T-helper 2 cell treated with Interferon-gamma antibody and Interleukin-4, amounts not matched to agents 5 μg/mL and 100 μg/mL, for 36 hours (primary cell): Measurements from ENCODE around the gene CCDC57.
"Not testable (repeated sequence)": the region's sequence is repeated elsewhere in the genome, so short reads cannot be mapped to it uniquely, and the experiment has no call there.

Source experiments
- DNase-seq: peaks from one replicate; pipeline ENCODE4 v3.0.0; 2021; ENCODE audit warnings: low spot score
- H3K27ac Mint-ChIP-seq: one replicate; pipeline ENCODE4 v1.8.0; 2021; ENCODE audit warnings: mild to moderate bottlenecking, mixed read lengths
- H3K27me3 Mint-ChIP-seq: one replicate; pipeline ENCODE4 v1.8.0; 2021; ENCODE audit warnings: low read depth, mixed read lengths
- H3K36me3 Mint-ChIP-seq: one replicate; pipeline ENCODE4 v1.8.0; 2021; ENCODE audit warnings: low read depth, mixed read lengths
- H3K4me1 Mint-ChIP-seq: one replicate; pipeline ENCODE4 v1.8.0; 2021; ENCODE audit warnings: low read depth, mixed read lengths
- H3K4me3 Mint-ChIP-seq: one replicate; pipeline ENCODE4 v1.8.0; 2022; ENCODE audit warnings: mild to moderate bottlenecking, moderate library complexity, mixed read lengths
- H3K9me3 Mint-ChIP-seq: one replicate; pipeline ENCODE4 v1.8.0; 2021; ENCODE audit warnings: mixed read lengths

CCDC57 gene

GRCh38 chr17:82152556-82153294 lies 59.9 kb downstream of the CCDC57 start:
- no peak for DNase-seq
- Mint-ChIP-seq H3K9me3 (no peaks in the 10 kb centered on the region), H3K27me3 (no peaks in the 10 kb centered on the region), H3K4me3 (no peak overlapping the region), H3K4me1 (peaks cover 9% of the 10 kb centered on the region), H3K27ac (no peak overlapping the region), H3K36me3 (peaks cover 2% of the 10 kb centered on the region)

GRCh38 chr17:82152114-82152513 lies 60.5 kb downstream of the CCDC57 start:
- H3K4me3 Mint-ChIP-seq: no peak overlapping the region
- peaks cover 9% of the 10 kb centered on the region for H3K4me1 Mint-ChIP-seq
- peaks cover 4% of the 10 kb centered on the region for H3K36me3 Mint-ChIP-seq
- H3K27ac Mint-ChIP-seq: no peak overlapping the region
- no peaks in the 10 kb centered on the region for H3K9me3 Mint-ChIP-seq
- DNase-seq: no peak
- no peaks in the 10 kb centered on the region for H3K27me3 Mint-ChIP-seq

- Mint-ChIP-seq H3K36me3 (peaks cover 8% of the 10 kb centered on the region), H3K27ac (no peak overlapping the region), H3K9me3 (no peaks in the 10 kb centered on the region), H3K4me1 (peaks cover 9% of the 10 kb centered on the region), H3K4me3 (no peak overlapping the region), H3K27me3 (no peaks in the 10 kb centered on the region)
- no peak for DNase-seq
Measured at GRCh38 chr17:82151106-82151957, 61.3 kb downstream of the CCDC57 start.

GRCh38 chr17:82149401-82150099 lies 63.1 kb downstream of the CCDC57 start:
- no peak for DNase-seq
- Mint-ChIP-seq H3K36me3 (peaks cover 8% of the 10 kb centered on the region), H3K4me3 (no peak overlapping the region), H3K27ac (no peak overlapping the region), H3K9me3 (no peaks in the 10 kb centered on the region), H3K27me3 (no peaks in the 10 kb centered on the region), H3K4me1 (peaks cover 7% of the 10 kb centered on the region)

- no peak overlapping the region for H3K4me3 Mint-ChIP-seq
- H3K9me3 Mint-ChIP-seq: no peaks in the 10 kb centered on the region
- no peak overlapping the region for H3K27ac Mint-ChIP-seq
- no peak for DNase-seq
- peaks cover 5% of the 10 kb centered on the region for H3K4me1 Mint-ChIP-seq
- H3K36me3 Mint-ChIP-seq: peaks cover 8% of the 10 kb centered on the region
- H3K27me3 Mint-ChIP-seq: no peaks in the 10 kb centered on the region
Measured at GRCh38 chr17:82148997-82149396, 63.6 kb downstream of the CCDC57 start.

GRCh38 chr17:82148011-82148410 lies 64.6 kb downstream of the CCDC57 start:
- Mint-ChIP-seq H3K36me3 (peaks cover 8% of the 10 kb centered on the region), H3K4me3 (no peak overlapping the region), H3K4me1 (no peaks in the 10 kb centered on the region), H3K27ac (no peak overlapping the region), H3K27me3 (no peaks in the 10 kb centered on the region), H3K9me3 (no peaks in the 10 kb centered on the region)
- no peak for DNase-seq

GRCh38 chr17:82146663-82147654 lies 65.7 kb downstream of the CCDC57 start:
- H3K27me3 Mint-ChIP-seq: no peaks in the 10 kb centered on the region
- H3K27ac Mint-ChIP-seq: no peak overlapping the region
- no peak for DNase-seq
- no peak overlapping the region for H3K4me3 Mint-ChIP-seq
- no peaks in the 10 kb centered on the region for H3K4me1 Mint-ChIP-seq
- peaks cover 8% of the 10 kb centered on the region for H3K36me3 Mint-ChIP-seq
- no peaks in the 10 kb centered on the region for H3K9me3 Mint-ChIP-seq

- Mint-ChIP-seq H3K27me3 (no peaks in the 10 kb centered on the region), H3K27ac (no peak overlapping the region), H3K4me3 (no peak overlapping the region), H3K4me1 (no peaks in the 10 kb centered on the region), H3K36me3 (peaks cover 8% of the 10 kb centered on the region), H3K9me3 (no peaks in the 10 kb centered on the region)
- DNase-seq: no peak
Measured at GRCh38 chr17:82145550-82146155, 67.0 kb downstream of the CCDC57 start.

- no peak for DNase-seq
- Mint-ChIP-seq H3K27ac (no peak overlapping the region), H3K4me1 (no peaks in the 10 kb centered on the region), H3K36me3 (peaks cover 8% of the 10 kb centered on the region), H3K4me3 (no peak overlapping the region), H3K27me3 (no peaks in the 10 kb centered on the region), H3K9me3 (no peaks in the 10 kb centered on the region)
Measured at GRCh38 chr17:82143333-82143732, 69.3 kb downstream of the CCDC57 start.

GRCh38 chr17:82139961-82140360 lies 72.7 kb downstream of the CCDC57 start:
- H3K27me3 Mint-ChIP-seq, DNase-seq, H3K36me3 Mint-ChIP-seq, H3K4me3 Mint-ChIP-seq, H3K27ac Mint-ChIP-seq, H3K9me3 Mint-ChIP-seq, H3K4me1 Mint-ChIP-seq: not testable (repeated sequence)

- H3K9me3 Mint-ChIP-seq: no peaks in the 10 kb centered on the region
- H3K27ac Mint-ChIP-seq: no peak overlapping the region
- no peak for DNase-seq
- no peaks in the 10 kb centered on the region for H3K4me1 Mint-ChIP-seq
- H3K4me3 Mint-ChIP-seq: no peak overlapping the region
- H3K27me3 Mint-ChIP-seq: no peaks in the 10 kb centered on the region
- no peaks in the 10 kb centered on the region for H3K36me3 Mint-ChIP-seq
Measured at GRCh38 chr17:82138511-82138992, 74.1 kb downstream of the CCDC57 start.

GRCh38 chr17:82134101-82134500 lies 78.5 kb downstream of the CCDC57 start:
- DNase-seq: no peak
- H3K27me3 Mint-ChIP-seq: no peaks in the 10 kb centered on the region
- H3K4me1 Mint-ChIP-seq: no peaks in the 10 kb centered on the region
- H3K36me3 Mint-ChIP-seq: no peaks in the 10 kb centered on the region
- H3K4me3 Mint-ChIP-seq: no peak overlapping the region
- no peaks in the 10 kb centered on the region for H3K9me3 Mint-ChIP-seq
- no peak overlapping the region for H3K27ac Mint-ChIP-seq
